Hepatocyte (in vitro differentiated cells): ENCODE measurements around the gene XPNPEP1.

Source experiments
- CTCF ChIP-seq: fragments of 200-600 bp; sonication (generic); IDR thresholded peaks from 2 replicates; pipeline ENCODE4 v1.5.1; 2016; ENCODE audit warnings: antibody characterized with exemption, mild to moderate bottlenecking; ENCODE audit not compliant: poor library complexity
- EZH2 ChIP-seq: fragments of 200-600 bp; sonication (generic); IDR thresholded peaks from 2 replicates; pipeline ENCODE4 v1.6.1; 2016; ENCODE audit warnings: antibody characterized with exemption, mild to moderate bottlenecking, borderline replicate concordance
- EZH2phosphoT487 ChIP-seq: fragments of 200-600 bp; sonication (generic); IDR thresholded peaks from one replicate; pipeline ENCODE4 v1.6.1; 2018; ENCODE audit warnings: antibody characterized with exemption, mild to moderate bottlenecking, low read depth, moderate library complexity; ENCODE audit not compliant: unreplicated experiment, severe bottlenecking

DNA sequence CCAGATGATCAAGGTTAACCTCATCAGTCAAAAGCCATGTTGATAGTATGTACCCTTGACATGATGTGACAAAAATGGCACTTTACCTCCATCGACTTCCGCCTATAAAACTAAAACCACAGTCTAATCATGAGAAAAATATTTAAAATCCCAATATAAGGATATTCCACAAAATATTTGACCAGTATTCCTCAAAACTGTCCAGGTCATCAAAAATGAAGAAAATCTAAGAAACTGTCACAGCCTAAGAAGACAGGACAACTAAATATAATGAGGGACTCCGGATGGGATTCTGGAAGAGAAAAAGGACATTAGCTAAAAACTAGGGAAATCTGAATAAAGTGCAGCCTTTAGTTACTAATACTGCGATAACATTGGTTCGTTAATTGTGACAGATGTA is 67.6 kb downstream of the XPNPEP1 start:
- no peak for TF ChIP-seq CTCF
- no peak for TF ChIP-seq EZH2phosphoT487
- no peak for TF ChIP-seq EZH2
